Cardiac atrium fibroblast (primary cell): ENCODE results near the gene VAPB. TPM values are rescaled to one million over a fixed set of nuclear protein-coding genes. Genes with fewer than 3 reads are reported as not detected.

Experiments used
- total RNA-seq: library from RNA; depleted of rRNA; stranded (reverse); fragments of >200 nt; gene quantifications from 2 replicates; pipeline ENCODE4 v1.2.3, GENCODE V29; 2015

VAPB gene, protein sequence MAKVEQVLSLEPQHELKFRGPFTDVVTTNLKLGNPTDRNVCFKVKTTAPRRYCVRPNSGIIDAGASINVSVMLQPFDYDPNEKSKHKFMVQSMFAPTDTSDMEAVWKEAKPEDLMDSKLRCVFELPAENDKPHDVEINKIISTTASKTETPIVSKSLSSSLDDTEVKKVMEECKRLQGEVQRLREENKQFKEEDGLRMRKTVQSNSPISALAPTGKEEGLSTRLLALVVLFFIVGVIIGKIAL
- 10.3 and 14.6 TPM in 2 replicates for total RNA-seq

DNA sequence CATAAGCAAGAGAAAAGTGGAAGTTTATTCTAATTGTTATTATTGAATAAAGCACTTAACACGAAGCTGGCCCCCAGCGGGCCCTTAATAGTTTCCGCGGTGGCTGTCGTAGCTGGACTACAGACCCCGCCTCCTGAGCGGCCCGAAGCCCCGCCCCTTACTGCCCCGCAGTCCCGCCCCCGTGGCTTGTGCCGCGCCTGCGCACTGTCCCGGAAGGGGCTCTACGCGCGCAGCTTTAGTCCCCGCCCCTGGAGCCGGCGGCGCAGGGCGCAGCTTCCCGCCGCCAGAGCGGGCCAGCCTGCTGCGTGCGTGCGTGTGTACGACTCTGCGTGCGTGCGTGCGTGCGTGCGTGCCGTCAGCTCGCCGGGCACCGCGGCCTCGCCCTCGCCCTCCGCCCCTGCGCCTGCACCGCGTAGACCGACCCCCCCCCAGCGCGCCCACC lies at the start of gene VAPB:
TSS of gene VAPB (plus strand) at position 348 of the 442 bp plus-strand sequence. CDS start 231 bp downstream, outside the sequence.

Other genes with a start within 250 kb of the VAPB start
- not detected in 2 replicates for gene ANKRD60, start 160.6 kb upstream of the VAPB start, total RNA-seq
- 11.4 and 13.1 TPM in 2 replicates for gene RAB22A, start 79.5 kb upstream of the VAPB start, total RNA-seq
- 7.0 and 7.9 TPM in 2 replicates for gene APCDD1L, start 126.2 kb downstream of the VAPB start, total RNA-seq